Measurements from ENCODE around the gene FNDC11. TPM values are rescaled to one million over a fixed set of nuclear protein-coding genes. Genes with fewer than 3 reads are reported as not detected.

The FNDC11 gene
- total RNA-seq, 6 experiments from 2014 or later, result not detected

GRCh38 chr20:63574829-63575743 lies 21.1 kb downstream of the FNDC11 start:
- TF ChIP-seq CTCF (IDR thresholded peaks at IDR 0.05), result no peak
- Mint-ChIP-seq H3K27ac (peak overlapping the region; percentile 68), H3K9me3 (no peaks in the 10 kb centered on the region), H3K36me3 (ENCODE audit: low read depth) (no peaks in the 10 kb centered on the region), H3K4me3 (peak overlapping the region; percentile 22), H3K27me3 (ENCODE audit: insufficient read depth) (peaks cover 9% of the 10 kb centered on the region; the same call in 1 of the 2 replicates), H3K4me1 (ENCODE audit: low read depth) (peaks cover 17% of the 10 kb centered on the region)
- no peak for DNase-seq

GRCh38 chr20:63576311-63576710 lies 22.4 kb downstream of the FNDC11 start:
- no peak for DNase-seq
- TF ChIP-seq CTCF (IDR thresholded peaks at IDR 0.05), result no peak
- H3K9me3 Mint-ChIP-seq, result no peaks in the 10 kb centered on the region
- H3K27me3 Mint-ChIP-seq (ENCODE audit: insufficient read depth), result peaks cover 9% of the 10 kb centered on the region; the same call in 1 of the 2 replicates
- peak overlapping the region; percentile 36 for H3K4me3 Mint-ChIP-seq
- H3K27ac Mint-ChIP-seq, result peak overlapping the region; percentile 33
- H3K4me1 Mint-ChIP-seq (ENCODE audit: low read depth), result peaks cover 17% of the 10 kb centered on the region
- H3K36me3 Mint-ChIP-seq (ENCODE audit: low read depth), result no peaks in the 10 kb centered on the region

- H3K9me3 Mint-ChIP-seq, result no peaks in the 10 kb centered on the region
- H3K4me3 Mint-ChIP-seq, result no peak overlapping the region
- peaks cover 12% of the 10 kb centered on the region; the same call in 1 of the 2 replicates for H3K27me3 Mint-ChIP-seq (ENCODE audit: insufficient read depth)
- no peak overlapping the region for H3K27ac Mint-ChIP-seq
- DNase-seq, result no peak
- TF ChIP-seq CTCF (IDR thresholded peaks at IDR 0.05), result no peak
- no peaks in the 10 kb centered on the region for H3K36me3 Mint-ChIP-seq (ENCODE audit: low read depth)
- peaks cover 17% of the 10 kb centered on the region for H3K4me1 Mint-ChIP-seq (ENCODE audit: low read depth)
Observed at GRCh38 chr20:63577317-63577894, 23.4 kb downstream of the FNDC11 start.

- Mint-ChIP-seq H3K27me3 (ENCODE audit: insufficient read depth) (peaks cover 15% of the 10 kb centered on the region; the same call in 1 of the 2 replicates), H3K9me3 (no peaks in the 10 kb centered on the region), H3K4me1 (ENCODE audit: low read depth) (peaks cover 17% of the 10 kb centered on the region), H3K36me3 (ENCODE audit: low read depth) (no peaks in the 10 kb centered on the region), H3K4me3 (no peak overlapping the region), H3K27ac (no peak overlapping the region)
- no peak for TF ChIP-seq CTCF (IDR thresholded peaks at IDR 0.05)
- DNase-seq, result no peak
Observed at GRCh38 chr20:63578224-63579016, 24.5 kb downstream of the FNDC11 start.

GRCh38 chr20:63579017-63579694 lies 25.2 kb downstream of the FNDC11 start:
- no peak overlapping the region for H3K27ac Mint-ChIP-seq
- no peaks in the 10 kb centered on the region for H3K9me3 Mint-ChIP-seq
- H3K36me3 Mint-ChIP-seq (ENCODE audit: low read depth), result no peaks in the 10 kb centered on the region
- no peak for DNase-seq
- peaks cover 15% of the 10 kb centered on the region; the same call in 1 of the 2 replicates for H3K27me3 Mint-ChIP-seq (ENCODE audit: insufficient read depth)
- no peak for TF ChIP-seq CTCF (IDR thresholded peaks at IDR 0.05)
- H3K4me1 Mint-ChIP-seq (ENCODE audit: low read depth), result peaks cover 17% of the 10 kb centered on the region
- H3K4me3 Mint-ChIP-seq, result no peak overlapping the region

All from HFFc6 (cell line).